ENCODE data around the gene CLCNKA.
"Not testable (repeated sequence)": the region's sequence is repeated elsewhere in the genome, so short reads cannot be mapped to it uniquely, and the experiment has no call there.

CLCNKA gene

GRCh38 chr1:16018749-16019643, 2.8 kb upstream of the CLCNKA start:
- no peak for DNase-seq

DNA sequence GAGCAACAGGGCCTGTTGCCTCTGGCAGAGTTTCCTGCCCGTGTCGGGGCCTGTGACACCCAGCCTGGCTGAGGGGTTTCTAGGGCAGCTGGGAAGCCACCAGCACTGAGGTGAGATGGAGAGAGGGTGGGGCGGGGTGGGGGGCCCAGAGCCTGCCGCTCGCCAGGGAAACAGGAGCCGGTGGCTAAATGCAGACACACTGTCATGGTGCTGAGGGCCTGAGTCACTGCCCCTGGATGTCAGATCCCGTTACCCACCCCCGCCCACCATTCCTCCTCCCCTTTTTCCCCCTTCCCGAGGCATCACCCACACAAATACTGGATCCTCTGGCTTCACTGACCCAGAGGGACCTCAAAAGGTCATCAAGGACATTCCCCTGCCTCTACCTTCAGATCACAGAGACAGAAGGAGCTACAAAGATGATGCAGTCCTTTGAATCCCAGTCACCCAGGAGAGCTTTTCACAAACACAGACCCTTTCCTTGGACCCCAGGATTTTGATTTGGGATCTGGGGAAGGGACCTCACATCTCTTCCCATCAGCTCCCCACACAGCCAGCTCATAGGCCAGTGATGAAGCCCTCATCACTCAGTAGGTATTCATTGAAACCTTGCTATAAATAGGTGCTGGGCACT, 2.1 kb upstream of the CLCNKA start:
- no peak for DNase-seq

- DNase-seq, result no peak
Measured at GRCh38 chr1:16020325-16020724, 1.5 kb upstream of the CLCNKA start.

DNA sequence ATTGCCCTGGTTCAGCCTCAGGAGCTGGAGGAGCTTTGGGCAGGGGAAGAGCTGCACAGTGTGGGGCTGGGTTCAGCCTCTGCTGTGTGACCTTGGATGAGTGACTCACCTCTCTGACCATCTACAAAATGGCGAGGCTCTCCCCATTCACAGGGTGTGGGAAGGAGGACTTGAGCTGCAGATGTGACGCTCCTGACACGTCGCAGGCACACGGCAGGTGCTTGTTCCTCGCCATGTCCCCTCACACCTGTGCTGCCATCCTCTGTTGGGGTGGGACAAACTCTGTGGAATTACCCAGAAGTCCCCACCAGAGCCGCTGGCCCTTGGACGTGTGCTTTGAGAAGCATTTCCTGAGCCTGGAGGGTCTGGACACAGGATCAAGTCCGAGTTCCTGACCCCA, 958 bp upstream of the CLCNKA start:
- not testable (repeated sequence) for DNase-seq

DNA sequence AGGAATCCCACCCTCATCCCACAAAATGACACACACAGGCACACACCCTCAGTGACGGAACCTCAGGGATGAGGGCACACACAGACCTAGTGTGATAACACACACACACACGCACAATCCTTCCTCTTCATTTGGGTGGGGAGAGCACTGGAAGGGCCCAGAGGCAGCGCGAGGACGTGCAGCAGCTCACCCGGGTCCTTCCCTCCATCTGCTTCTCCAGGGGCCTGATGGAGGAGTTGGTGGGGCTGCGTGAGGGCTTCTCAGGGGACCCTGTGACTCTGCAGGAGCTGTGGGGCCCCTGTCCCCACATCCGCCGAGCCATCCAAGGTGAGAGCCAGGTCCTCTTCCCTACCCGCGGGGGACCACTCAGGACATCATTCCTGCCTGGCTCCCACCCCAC, 557 bp downstream of the CLCNKA start:
- DNase-seq, result no peak

GRCh38 chr1:16023050-16023653, 1.3 kb downstream of the CLCNKA start:
- no peak for DNase-seq

GRCh38 chr1:16026302-16026701, 4.5 kb downstream of the CLCNKA start:
- DNase-seq, result not testable (repeated sequence)

GRCh38 chr1:16026723-16027484, 5.1 kb downstream of the CLCNKA start:
- no peak for DNase-seq

- DNase-seq, result no peak
Measured at GRCh38 chr1:16028237-16029002, 6.6 kb downstream of the CLCNKA start.

- not testable (repeated sequence) for DNase-seq
Measured at GRCh38 chr1:16029003-16029268, 7.1 kb downstream of the CLCNKA start.

DNA sequence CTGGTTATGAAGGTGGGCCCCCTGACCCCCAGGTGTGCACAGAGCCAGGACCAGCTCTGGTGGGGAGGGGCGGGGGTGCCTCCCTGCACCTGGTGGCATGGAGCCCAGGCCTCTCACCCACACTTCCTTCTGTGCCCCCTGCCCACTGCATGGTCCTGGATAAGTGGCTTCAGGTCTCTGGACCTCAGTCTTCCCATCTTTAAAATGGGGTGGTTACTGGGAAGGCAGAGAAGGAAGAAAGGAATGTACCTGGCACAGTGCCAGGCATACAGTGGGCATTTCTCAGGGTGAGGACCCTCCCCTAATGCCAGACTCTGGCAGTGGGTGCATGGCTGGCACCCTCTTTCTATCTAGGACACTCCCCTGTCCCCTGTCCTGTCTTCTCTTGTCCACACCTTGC, 7.5 kb downstream of the CLCNKA start:
- DNase-seq, result no peak

- DNase-seq, result no peak
Measured at GRCh38 chr1:16031551-16031950, 9.7 kb downstream of the CLCNKA start.

DNA sequence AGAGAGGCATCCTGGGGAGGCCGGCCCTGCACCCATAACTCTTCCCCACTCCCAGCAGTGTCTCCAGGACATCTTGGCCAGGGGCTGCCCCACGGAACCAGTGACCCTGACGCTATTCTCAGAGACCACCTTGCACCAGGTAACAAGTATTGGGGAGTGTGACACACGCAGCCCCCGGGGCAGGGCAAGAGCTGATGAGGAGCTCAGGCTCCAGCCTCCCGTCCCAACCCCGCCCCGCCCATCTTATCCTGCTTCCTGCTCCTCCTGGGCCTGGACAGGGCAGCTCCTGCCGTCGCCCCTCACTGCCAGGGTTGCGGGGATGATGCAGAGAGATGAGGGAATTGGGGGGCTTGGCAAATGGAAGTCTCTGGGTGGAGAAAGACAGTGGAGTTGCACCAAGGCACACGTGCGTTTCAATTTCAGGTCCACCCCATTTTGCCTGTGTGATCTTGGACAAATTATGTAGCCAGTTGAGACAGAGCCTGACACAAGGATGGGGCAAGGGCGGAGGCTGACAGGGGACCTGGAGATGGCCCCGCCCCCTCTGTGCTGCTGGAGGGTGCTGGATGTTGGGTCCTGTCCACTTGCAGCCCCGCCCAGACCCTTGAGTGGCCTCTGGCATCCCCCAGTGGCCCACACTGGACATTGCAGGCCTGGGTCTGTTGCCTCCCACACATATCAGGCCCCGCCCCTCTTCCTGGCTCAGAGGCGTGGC, 10.7 kb downstream of the CLCNKA start:
- DNase-seq, result peak; percentile 57

GRCh38 chr1:16033103-16033632, 11.3 kb downstream of the CLCNKA start:
- not testable (repeated sequence) for DNase-seq

DNA sequence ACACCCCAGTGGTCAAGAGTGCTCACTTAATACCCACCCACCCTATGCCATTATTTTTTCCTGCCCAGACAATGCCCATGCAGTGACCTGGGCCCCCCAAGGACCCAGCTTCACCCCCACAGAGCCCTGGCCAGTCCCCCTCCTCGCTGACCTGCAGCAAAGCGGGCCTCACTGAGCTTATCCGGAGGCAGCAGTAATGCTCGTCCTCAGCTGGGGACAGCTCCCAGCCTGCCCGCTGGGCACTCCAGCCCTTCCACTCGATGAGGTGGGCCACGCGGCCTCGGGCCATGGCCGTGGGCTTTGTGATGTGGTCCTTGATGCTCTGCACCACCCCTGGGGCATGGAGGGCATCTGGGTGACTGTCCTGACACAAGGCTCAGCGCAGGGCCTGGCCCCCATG, 14.6 kb downstream of the CLCNKA start:
- DNase-seq, result not testable (repeated sequence)

DNA sequence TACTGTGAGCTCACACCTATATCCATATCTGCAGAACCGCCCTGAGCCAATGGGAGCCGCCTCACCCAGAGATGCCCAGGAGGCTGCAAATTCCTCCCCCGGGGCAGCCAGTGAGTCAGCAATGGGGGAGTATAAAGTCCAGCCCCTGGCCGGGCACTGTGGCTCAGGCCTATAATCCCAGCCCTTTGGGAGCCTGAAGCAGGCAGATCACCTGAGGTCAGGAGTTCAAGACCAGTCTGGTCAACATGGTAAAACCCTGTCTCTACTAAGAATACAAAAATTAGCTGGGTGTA, 16.7 kb downstream of the CLCNKA start:
- no peak for DNase-seq

- not testable (repeated sequence) for DNase-seq
Measured at GRCh38 chr1:16039871-16040270, 18.0 kb downstream of the CLCNKA start.

- DNase-seq, result no peak
Measured at GRCh38 chr1:16041200-16041599, 19.4 kb downstream of the CLCNKA start.

GRCh38 chr1:16042096-16042495, 20.3 kb downstream of the CLCNKA start:
- DNase-seq, result no peak

GRCh38 chr1:16042654-16043053, 20.8 kb downstream of the CLCNKA start:
- not testable (repeated sequence) for DNase-seq

DNA sequence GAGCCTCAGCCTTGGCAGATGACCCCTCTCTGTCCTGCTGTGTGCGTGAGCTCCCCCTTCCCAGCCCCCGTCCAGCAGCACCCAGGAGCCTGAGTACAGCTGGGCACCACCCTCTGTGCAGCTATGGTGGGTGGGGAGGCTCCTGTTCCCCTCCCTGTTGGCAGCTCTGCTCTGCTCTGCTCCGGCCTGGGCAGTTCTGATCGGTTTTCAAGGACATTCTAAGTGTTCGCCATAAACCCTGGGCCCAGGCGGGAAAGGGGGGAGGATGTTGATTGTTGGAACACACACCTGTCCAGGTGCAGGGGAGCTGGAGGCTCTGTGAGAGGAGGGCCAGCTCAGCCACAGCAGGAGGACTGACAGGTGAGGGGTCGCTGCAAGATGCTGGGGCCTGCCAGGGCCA, 21.7 kb downstream of the CLCNKA start, which contains the start of gene CLCNKB:
CLCNKB (plus strand) TSS at position 262 of the 400 bp plus-strand sequence. CDS start 711 bp downstream, outside the sequence.
- no peak for DNase-seq

DNA sequence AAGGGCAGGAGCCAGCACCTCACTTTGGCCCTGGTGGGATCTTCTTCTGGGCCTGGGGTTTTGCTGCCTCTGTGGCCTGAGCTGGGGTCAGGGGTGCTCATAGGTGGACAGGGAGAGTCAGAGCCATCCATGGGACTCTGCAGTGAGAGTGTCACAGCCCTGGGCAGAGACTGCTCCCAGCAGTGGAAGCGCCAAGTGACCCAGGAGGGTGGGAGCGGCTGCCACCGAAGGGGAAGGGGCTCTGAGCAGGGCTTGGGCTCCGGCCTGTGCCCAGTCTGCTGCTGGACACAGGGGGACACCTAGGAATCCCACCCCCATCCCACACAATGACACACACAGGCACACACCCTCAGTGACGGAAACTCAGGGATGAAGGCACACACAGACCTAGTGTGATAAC, 22.1 kb downstream of the CLCNKA start:
- no peak for DNase-seq
